GM15510 (cell line): Measurements from ENCODE around the gene IMPG1.

Experiments used
- POLR2A ChIP-seq: IDR thresholded peaks from 3 replicates; pipeline ENCODE4 v1.6.1; 2011; ENCODE audit warnings: borderline replicate concordance; ENCODE audit not compliant: insufficient read length; ENCODE audit errors: extremely low read depth

Gene IMPG1

GRCh38 chr6:75993236-75994162 lies 79.0 kb downstream of the IMPG1 start:
- no peak for TF ChIP-seq POLR2A

GRCh38 chr6:75991941-75992340 lies 80.5 kb downstream of the IMPG1 start:
- TF ChIP-seq POLR2A, result no peak

- no peak for TF ChIP-seq POLR2A
These were observed 85.5 kb downstream of the IMPG1 start for GRCh38 chr6:75986935-75987334.

DNA sequence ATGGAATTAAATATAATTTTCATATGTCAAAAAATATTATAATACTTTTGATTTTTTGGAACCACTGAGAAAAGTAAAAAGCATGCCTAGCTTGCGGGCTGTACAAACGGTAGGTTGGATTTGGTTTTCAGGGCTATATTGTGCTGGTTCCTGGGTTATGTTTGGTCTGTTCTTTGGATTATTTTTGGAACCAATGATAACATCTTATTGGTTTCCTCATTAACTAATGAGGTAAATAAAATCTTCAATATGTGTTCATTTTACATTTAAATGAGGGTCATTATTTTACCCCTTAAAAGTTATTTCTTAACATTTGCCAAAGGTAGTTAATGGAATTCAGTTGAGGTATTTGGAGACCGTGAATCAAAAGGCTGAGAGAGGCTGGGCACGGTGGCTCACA lies 96.6 kb downstream of the IMPG1 start:
- TF ChIP-seq POLR2A, result no peak

GRCh38 chr6:75970093-75970492 lies 102.4 kb downstream of the IMPG1 start:
- TF ChIP-seq POLR2A, result no peak

DNA sequence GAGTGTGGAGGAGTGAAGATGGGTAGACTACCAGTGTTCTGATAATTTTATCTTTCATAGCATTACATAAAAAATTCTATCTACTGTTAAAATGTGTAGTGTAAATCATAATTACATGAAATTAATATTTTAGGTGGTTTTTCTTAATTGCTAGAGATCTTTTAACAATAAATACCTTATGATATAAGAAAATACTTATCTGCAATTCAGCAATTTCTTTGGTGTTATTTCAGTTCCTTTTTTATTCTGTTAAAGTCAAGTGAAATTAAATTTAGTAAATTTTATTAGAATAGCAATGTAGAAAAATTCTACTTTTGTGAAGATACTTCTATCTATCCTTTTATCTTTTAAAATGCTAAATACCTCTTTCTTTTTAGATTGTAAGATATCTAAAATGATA lies 104.3 kb downstream of the IMPG1 start:
- TF ChIP-seq POLR2A, result no peak

- TF ChIP-seq POLR2A, result no peak
These were observed 108.9 kb downstream of the IMPG1 start for GRCh38 chr6:75963569-75963968.

- TF ChIP-seq POLR2A, result no peak
These were observed 120.3 kb downstream of the IMPG1 start for GRCh38 chr6:75952128-75952527.

DNA sequence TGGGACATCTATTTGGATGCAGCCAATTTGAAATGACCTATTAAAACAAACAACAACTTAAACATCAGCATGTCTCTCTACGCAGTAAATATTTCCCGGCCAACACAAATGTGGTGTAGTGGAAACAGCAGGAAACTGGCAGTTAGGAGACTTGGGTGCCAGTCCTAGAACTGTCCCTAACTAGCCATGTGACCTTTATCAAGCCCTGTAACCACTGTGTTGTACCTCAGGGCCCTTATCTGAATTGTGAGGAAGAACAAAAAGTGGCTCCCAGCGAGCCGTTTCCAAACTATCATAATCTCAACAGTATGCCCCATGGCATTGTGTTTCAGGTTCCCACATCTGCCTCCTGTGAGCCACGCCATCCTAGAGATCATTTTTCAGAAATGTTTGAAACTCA lies 124.5 kb downstream of the IMPG1 start:
- TF ChIP-seq POLR2A, result no peak

DNA sequence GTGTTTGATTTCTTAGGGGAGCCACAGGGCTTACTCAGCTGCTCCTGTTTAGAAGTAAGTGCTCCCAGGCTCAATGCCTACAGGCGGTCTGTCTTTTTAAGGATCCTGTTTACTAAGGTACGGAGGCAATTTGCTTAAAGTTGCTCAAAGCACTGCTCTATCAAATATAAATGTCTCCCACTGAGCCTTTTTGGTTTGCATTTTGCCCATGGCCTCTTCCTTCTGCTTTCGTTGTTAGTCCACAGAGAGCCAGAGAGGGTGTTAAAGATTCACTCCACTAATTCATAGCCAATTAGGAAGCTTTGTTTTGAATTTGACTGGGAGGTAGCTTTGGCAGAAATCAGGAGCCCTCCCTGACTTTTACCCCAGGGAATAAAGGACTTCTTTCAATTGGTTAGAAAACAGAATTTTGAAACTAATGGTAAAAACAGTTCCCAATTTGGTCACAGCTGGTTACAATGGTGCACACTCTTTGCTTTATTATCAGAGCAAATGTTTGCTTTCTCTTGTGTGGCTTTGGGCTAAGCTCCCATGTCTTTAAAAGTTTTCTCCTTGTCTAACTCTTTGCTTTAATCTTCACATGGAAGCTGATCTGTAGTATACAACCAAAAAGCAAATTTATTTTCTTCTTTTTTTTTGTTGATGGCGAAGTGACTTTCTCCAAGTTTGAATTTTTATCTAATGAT lies 126.2 kb downstream of the IMPG1 start:
- no peak for TF ChIP-seq POLR2A

DNA sequence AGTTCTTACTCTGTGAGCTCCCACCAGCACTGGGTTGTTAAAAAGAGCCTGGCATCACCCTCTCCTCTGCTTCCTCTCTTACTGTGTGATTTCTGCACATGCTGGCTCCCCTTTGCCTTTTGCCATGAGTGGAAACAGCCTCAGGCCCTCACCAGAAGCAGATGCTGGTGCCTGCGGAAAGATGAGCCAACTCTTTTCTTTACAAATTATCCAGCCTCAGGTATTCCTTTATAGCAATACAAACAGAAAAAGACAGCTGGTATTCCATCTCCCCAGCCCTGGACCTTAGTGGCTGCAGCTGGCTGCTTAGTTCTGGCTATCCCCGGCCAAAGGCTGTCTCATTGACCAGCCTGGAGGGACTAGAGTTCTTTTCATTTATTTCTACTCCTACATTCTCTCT lies 129.1 kb downstream of the IMPG1 start:
- no peak for TF ChIP-seq POLR2A

DNA sequence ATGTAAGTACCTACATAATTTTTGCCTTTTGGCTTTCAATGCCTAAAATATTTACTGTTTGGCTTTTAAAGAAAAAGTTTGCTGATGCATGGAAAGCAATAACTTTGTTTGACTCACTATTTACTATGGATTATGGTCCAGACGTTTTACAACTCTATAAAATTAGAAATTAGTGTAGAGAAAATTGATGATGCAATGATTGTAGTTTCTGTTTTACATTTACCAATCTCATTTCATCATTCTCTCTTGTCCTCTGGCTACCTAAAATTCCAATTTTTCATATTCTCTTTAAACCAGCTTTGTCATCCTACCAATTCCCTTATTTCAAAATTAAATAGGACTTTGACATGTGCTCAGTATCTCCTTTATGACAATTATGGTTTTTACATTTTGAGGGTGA lies 131.0 kb downstream of the IMPG1 start:
- no peak for TF ChIP-seq POLR2A

GRCh38 chr6:75940564-75940963 lies 131.9 kb downstream of the IMPG1 start:
- TF ChIP-seq POLR2A, result no peak

DNA sequence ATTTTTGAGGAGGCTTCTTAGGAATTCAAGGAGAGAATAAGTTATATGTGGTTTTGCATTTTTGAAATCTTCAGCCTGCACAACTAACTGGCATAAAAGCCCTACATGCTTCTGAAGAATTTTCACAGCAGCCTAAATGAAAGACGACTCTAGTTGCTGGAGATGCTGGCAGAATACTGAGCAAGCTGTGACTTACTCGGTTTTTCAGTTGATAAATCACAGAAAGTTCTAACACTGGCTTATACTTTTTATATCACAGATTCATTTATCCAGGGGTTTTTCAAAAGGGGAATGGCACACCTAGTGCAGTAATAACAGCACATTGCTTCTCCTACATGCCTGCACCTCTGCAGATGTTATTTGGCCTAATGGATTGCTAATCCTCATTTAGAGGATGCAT lies 134.6 kb downstream of the IMPG1 start:
- no peak for TF ChIP-seq POLR2A

DNA sequence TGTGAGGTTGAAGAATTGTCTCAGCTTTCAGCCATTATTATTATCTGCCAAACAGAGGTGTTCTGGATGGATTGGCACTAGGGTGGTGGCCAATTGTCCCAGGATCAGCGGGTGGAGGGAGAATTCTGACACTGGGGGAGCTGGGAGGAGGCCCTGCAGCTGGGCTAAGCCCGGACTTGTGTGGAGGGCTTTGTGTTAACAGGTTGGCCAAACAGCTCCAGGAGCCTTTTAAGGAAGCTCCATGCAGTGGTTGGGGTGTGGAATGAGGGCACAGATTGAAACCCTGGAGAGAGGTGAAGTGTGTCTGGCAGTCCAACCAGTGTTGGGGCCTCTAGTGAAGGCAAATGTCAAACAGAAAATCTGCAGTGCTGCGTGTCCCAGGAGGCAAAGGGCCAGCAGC lies 135.8 kb downstream of the IMPG1 start:
- TF ChIP-seq POLR2A, result no peak

- TF ChIP-seq POLR2A, result no peak
These were observed 137.0 kb downstream of the IMPG1 start for GRCh38 chr6:75935473-75935793.
